Stimulated activated CD4-positive, alpha-beta T cell treated with anti-CD3 and anti-CD28 coated beads, Interleukin-1b, Interleukin-23, amount 100 ng/mL, for 1 hour (primary cell): Measurements from ENCODE around the gene OTUD7B.
"Not testable (repeated sequence)": the region's sequence is repeated elsewhere in the genome, so short reads cannot be mapped to it uniquely, and the experiment has no call there.

Source experiments
- DNase-seq, 2 donors: peaks; one replicate each; pipeline ENCODE4 v3.0.0-alpha.2; 2020; ENCODE audit warnings: low read depth in 2 of 2

Gene OTUD7B

DNA sequence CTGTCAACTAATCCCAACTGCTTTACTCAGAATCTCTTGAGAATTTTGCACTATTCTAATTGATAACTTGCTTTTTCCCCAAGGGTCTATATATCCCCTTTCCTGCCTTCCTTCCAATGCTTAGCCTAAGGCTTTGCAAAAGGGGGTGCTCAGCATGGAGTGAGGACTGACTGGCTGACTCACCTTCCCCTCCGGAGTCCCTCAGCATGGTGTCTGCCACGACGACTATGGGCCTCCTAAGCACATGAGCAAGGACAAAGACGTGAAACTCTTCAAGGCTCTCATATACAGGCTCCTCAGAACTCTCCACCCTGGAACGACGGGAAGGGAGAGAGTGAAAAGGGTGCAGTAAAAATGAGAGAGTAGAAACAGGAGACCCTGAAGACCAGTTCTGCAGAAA, 60.6 kb downstream of the OTUD7B start:
- DNase-seq = no peak

DNA sequence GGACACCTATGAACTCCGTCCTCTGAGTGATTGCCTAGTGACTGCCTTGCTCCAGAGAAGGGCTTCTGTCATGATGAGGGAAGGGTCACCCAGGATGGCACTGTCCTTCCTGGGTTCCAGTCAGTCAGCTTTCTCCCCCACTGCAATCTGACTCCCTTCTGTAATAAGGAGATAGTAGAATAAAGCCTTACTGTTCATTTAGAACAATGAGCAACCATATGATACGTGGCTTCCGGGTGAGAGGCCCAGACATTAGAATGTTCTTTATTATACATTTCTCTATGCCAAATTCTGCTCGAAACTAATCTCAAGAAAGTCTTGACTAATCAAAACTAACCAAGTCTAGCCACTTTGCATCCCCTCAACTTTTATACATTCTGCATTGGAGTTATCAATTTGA, 65.3 kb downstream of the OTUD7B start:
- DNase-seq = no peak

DNA sequence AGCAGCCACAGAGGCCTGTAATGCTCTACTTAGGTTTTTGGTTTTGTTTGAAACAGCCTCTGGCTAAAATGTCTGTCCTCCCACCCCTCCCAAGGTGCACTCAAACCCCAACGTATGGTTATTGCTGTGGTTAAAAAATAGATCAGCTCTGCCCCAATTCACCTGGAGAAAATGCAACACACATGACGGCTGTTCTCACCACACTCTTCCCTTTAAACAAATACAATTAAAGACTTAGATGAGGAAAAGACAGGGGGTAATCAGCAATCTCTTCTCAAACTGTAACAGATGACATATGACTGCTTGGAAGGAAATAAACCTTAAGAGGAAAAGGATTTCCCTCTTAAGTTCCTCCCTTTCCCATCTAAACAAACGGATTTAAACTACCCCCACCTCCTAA, 67.6 kb downstream of the OTUD7B start:
- DNase-seq = no peak

DNA sequence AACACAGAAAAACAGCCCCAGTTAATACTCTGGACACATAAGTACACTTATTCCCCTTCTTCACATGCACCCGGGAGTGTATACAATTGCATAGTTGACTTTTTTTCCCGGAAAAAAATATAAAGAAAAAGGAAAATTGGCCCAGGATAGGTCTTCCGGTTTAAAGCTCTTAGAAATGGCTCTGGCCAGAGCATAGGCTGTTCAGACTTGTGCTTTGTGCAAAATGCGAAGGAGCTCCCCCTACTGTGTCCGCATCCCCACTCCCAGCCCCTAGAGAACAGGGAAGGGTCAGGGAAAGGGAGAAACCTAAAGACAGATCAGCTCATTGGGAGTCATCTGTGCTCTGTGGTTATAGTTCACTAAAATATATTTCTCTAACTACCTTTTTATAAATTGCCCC, 68.3 kb downstream of the OTUD7B start:
- no peak for DNase-seq

DNA sequence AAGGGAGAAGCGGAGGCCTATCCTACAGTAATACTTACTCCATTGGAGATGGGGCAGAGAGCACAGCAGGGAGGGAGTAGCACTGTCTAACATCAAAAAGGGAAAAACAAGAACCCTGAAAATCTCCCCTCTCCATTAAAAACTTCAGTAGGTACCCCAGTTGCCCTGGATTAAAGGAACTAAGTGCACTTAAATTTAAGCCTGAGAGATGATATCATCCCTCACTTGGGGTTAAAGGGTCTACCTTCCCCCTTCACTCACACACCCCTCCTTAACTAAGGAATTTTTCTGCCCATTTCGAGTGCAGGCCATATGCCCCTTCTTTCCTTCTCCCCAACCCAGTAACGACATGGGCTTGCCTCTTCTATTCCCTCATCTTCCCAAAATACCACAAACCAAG, 70.1 kb downstream of the OTUD7B start:
- DNase-seq = no peak

DNA sequence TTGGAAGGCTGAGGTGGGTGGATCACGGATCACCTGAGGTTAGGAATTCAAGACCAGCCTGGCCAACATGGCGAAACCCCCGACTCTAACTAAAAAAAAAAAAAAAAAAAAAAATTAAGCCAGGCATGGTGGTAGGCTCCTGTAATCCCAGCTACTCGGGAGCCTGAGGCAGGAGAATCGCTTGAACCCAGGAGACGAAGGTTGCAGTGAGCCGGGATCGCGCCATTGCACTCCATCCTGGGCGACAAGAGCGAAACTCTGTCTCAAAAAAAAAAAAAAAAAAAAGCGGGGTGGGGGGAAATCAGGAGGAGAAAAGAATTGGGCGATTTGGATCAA, 71.9 kb downstream of the OTUD7B start:
- DNase-seq = not testable (repeated sequence)

DNA sequence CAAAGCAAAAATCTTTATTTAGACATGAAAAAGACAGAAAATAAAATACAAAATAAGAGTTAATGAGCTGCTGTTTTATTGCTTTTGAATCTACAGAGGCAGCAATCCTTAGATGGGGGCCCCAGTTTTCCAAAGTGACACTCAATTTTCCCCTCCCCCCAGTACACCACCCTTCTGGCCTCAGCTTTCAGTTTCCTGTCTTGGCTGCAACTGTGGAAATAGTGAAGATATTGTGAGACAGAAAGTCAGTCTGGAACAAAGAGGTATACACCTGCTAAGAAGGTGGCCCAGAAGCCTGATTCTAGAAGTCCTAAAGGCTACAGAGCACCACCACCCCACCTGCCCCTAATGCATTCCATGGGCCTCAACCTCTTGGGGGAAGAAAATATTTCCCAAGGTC, 72.8 kb downstream of the OTUD7B start:
- no peak for DNase-seq

DNA sequence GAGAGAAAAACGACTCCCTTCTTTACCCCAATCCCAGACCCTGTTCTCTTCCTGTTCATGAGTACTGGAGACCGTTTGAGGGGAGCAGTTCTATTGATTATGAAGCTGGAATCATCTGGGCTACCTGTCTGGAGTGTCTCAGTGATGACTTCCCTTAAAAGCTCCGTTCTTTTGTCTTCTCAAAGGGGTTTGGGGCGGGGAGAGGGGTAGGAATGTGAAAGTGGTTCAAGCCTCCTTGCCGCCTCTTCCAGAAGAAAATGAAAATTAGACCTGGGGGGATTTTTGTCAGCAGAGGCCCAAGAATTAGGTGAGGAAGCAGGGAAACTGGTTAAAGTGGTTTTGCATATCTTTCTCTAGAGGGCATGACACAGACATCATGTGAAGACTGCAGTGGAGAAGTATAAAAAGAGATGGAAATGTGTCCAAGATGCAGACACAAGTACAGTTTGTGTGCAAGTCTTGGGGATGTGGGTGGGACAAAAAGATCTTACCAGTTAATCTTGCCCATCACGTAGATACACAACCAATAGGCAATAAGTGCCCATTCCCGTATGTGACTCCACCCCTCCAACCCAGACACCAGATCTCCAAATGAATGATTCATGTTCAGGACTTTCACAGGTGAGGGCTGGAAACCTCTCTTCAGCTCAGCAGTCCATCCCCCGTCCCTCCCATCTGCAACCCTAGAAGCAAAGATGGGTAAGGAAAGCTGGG, 73.4 kb downstream of the OTUD7B start:
- no peak for DNase-seq

DNA sequence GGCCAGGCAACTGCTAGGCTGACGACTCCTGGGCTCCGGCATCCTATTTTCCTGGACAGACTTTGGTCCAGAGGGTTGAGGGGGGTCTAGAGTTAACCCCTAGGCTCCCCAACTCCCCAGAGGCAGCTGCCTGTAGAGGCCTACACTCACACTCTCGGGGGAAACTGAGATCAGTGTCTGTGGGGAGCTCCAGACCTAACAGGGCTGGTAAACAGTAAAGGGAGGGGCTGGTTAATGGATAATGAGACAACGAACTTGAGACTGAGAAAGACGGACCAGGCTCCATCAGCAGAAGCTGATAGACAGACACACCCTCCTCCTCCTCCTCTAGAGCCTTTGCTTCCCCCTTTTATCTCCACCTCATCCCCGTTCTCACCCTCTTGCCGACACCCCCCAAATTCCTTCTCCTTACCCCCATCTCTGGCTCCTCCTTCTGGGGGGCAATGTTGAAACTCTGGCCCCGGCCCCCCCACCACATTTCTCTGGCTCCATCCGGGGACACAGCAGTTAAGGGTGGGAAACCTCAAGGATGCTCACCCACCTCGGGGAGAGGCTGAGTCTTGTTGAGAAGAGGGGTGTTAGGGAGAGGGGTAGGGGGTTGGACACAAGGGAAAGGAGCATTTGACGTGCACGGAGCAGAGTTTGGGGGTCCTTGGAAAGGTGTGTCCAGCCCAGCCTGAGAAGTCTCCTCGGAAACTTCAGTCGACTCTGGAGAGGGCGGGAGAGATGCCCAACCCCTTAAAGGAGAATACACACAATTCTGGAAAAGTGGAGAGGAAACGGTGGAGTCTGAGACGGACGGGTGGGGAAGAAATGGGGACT, 74.1 kb downstream of the OTUD7B start, which contains the start of gene MTMR11:
Gene MTMR11, minus strand, starts transcription at position 710 of the 822 bp plus-strand sequence. Its CDS starts 232 bp downstream, at position 478.
- no peak for DNase-seq

DNA sequence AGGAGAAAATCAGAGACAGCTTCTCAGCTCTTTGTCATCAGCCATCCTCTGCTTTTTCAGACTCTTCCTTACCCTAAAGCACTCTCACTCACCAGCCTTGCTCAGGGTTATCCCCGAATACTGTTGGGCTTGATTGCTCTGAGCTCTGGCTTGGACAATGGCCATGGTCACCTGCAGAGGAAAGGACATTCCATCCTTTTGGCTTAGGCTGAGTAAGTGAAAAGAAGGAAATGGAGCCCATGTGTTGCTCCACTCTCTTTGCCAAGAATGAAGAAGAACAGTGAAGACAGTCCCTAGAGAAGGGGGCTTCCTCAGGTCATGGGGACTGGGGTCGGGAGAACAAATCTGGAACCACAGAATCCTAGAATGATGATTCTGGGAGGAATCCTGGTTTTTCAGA, 76.2 kb downstream of the OTUD7B start:
- DNase-seq = no peak

DNA sequence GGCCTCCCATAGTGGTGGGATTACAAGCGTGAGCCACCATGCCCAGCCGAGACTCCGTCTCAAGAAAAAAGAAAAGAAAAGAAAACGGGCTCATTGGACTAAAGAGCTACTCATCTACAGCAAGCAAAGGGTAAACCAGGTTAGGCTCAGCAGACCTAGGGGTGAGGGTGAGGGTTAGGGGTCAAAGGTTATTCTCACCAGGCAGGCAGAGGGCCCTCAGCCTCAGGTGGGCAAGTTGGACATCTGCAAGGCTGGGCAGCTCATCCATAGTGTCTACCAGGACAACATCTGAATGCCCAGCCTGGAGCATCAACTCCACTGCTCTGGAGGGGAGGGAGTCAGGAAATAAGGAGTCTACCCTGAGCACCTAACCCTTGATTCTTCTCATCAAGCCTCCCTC, 77.3 kb downstream of the OTUD7B start:
- DNase-seq = no peak

DNA sequence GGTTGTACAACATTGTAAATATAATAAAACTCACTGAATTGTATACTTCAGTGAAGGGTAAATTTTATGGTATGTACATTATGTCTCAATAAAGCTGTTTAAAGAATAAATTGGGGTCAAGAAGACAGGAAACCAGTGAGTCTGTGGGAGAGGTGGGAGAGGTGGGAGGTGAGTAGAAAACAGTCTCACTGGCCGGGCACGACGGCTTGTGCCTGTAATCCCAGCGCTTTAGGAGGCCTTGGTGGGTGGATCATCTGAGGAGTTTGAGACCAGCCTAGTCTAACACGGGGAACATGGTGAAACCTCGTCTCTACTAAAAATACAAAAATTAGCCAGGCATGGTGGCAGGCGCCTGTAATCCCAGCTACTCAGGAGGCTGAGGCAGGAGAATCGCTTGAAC, 78.1 kb downstream of the OTUD7B start:
- DNase-seq = no peak

DNA sequence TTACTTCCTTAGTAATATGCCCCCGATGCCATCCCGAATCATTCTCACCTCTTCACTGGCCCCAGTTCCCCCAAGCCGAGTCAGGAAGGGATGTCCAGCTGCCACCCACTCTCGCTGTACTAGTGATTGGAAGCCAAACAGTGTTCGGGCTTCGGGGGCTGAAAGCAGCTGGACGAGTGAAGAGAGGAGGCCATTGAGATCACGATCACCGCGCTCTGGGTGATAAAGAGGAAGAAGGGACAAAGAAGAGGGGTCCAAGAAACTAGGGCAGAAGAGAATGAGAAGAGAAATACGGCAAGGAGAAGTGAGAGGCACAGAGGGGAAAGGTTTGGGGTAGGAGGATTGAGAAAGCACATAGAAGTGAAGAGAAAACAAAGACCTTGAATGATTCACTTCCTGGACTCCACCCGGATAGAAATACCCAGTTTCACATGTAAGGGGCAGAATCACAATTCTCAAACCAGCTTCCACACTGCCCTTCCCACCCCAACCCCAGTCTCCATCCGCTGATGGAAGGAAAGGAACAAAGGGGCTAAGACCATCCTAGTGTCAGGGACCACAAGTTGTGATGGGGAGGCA, 79.2 kb downstream of the OTUD7B start:
- no peak for DNase-seq

DNA sequence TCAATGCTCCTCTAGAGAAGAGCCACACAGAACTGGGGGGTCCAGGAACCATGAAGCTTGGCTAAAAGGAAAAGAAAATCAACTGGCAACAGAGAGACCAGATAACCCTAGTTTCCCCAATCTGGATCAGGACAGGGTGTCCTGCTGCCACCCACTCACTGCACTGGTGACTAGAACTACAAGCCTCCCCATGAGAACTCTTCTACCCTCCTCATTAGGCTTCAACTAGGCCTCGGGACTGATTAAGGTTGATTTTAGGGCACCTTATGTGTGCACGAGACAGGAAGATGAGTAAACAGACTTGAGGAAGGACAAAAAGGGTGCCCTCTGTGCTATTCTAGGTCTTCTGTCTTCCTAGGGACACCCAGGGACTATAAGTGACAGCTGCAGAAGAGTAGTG, 80.7 kb downstream of the OTUD7B start:
- DNase-seq = no peak

DNA sequence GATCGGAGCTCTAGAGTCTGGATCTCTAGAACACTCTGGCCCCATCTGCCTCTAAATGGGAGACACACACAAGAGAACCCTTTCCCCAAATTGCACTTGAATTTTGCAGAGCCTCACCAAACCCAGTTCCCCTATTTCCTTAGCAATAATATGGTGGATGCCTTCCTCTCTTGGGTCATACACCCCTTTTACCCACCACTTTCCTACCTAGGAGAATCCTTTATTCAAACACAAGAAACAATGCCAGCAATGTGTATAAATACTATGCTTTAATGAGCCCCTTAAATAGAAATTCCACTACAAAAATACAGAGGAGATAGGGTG, 82.2 kb downstream of the OTUD7B start:
- no peak for DNase-seq

DNA sequence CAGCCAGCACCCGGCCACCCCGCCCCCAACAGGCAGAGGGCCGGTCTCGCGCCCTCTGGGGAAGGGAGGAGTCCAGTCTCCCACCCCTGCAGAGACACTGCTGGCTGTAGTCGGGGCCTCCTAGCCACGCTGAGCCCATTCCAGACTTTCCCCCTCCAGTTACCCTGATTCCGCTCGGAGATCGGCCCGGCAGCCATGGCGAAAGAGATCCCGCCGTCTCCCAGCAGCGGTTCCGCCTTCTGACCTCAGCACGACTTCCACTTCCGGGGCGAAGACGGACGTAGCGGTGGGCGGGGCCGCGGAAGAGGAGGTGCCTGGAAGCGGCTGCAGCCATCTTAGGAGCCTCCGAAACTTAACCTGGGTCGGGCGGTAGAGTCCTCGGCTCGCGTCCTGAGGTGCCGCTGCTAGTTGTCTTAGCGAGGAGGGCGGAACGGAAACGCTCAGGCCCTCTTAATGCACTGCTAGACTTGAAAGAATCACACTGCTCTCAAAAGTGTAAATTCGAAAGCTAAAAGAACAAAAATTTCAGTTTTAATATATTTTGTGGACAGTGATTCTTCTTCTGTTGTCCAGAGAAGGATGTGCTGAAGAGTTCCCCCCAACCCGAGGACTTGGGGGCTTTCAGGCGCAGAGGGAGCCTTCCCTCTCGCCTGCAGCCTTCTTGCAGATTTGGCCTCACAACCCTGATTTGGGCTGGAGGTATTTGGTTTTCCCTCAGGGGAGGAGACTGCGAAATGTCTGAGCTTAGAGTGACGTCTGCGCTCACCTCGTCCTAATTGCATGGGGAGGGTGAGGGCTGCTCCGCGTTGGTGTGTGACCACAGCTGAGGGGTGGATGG, 82.7 kb downstream of the OTUD7B start, which contains the start of gene SF3B4:
Gene SF3B4, minus strand, starts transcription at position 241 of the 838 bp plus-strand sequence. Its CDS starts 44 bp downstream, at position 197.
- peak; percentile 86 to 91 for DNase-seq

DNA sequence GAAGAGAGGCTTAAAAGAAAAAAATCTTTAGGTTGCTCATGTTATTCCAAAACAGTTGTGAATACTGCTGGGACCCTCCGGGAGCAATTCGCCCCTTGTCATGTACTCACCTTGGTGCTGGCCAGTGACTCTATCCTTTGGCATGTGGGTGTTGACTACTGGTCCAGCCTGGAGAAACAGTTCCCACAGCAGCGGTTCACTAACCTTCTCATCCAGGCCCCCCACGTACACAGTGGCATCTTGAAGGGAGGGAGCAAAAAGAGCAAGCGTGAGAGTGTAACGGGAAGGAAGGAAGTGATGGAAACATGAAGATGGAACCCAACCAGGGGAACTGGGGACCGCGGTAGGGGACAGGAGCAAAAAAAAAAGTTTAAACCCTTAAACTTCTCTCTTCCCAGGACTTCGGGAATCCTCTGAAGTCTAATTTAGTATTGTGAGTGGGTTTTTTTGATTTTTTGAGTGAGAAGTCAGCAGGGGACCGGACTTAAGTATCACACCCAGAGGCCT, 83.4 kb downstream of the OTUD7B start:
- no peak for DNase-seq

DNA sequence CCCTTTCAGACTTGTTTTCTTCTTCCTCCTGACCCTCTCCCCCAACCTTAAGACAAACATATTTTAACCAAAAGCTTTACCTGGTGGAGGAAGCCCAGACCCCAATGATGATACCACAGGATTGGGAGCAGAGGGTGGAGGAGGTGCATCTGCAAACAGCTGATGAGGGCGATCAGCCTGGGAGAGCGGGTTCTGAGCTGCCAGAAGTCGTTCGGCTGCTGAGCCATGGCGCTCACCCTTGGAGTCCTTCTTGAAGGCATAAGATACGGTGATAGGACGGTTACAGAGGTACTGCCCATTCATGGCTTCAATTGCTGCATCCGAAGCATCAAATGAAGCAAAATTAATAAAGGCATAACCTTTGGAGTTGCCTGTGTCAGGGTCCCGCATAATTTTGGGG, 84.2 kb downstream of the OTUD7B start:
- no peak for DNase-seq

DNA sequence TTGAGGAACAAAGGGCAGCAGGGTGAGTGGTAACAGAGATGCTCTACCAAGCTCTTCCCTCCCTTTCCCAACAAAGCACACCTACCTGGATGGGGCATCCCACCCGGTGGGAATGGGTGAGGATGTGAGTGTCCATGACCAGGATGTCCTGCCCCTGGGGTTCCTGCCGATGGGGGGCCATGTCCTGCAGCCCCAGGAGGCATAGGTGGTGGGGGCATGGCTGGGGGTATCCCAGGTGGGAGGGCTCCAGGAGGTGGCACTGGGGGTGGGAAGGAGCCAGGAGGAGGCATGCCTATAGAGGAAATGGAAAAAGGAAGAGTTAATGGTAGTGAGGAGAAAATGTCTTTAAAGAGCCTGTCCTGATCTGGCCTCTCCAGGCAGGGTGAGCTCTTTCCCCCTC, 84.8 kb downstream of the OTUD7B start:
- no peak for DNase-seq

DNA sequence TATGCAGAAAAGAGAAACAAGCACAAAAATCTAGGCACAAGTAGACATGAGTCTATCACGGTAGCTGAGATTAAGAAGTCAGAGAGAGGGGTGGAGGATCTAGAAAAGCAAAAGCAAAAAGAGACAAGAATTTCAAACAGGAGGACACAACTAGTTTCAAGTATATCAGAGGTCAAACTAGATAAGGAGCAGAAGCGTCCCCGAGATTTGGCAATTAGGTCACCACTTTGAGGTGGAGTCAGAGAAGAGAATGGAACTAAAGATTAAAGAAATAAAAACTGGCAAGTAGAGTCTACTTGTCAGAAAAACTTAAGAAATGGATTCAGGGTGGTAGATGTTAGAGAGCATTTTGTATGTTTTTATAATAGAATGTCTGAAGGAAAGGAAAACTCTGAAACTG, 85.2 kb downstream of the OTUD7B start:
- DNase-seq = no peak

DNA sequence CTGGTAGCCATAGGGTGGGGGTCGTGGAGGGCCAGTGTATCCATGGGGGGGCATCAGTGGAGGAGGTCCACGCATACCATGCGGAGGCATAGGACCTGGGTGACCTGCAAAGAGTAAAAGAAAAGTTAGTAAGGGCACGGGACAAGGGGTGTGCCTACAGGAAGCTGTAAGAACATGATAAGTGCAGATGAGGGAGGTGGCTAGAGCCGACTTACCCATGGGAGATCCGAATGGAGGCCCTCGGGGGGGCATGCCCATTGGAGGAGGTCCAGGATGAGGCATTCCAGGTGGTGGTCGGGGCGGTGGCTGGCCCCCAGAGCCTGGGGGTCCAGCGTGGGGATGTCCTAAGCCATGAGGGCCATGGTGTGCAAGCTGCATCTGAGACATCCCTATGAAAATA, 86.9 kb downstream of the OTUD7B start:
- DNase-seq = no peak

DNA sequence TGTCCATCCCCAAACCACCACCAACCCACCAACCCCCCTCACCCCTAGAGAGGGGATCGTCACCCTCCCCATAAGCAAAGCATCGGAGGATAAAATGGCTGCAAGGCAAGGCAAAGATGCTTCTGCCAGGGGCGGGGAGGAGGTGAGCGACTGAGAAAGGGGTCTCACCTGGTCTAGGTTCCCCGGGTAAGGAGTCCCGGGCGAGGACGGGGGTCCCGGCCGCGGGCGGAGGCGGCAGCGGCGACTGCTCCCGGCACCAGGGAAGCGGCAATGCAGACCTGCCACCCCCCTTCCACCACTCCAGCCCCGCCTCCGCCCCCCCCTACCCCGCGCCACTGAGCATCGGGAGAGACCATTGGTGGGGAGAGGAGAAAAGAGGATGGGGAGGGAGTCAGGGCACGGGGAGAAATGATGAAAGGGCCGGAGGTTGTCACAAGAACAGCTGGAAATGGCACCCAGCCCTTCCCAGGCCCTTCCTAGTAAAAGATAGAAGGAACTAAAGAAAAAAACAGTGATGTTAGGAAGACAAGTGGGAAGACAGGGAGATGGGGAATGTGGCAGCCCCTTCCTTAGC, 92.9 kb downstream of the OTUD7B start, which contains the start of gene SV2A:
Gene SV2A, minus strand, starts transcription at position 274 of the 574 bp plus-strand sequence. CDS start 4,004 bp downstream, outside the sequence.
- no peak for DNase-seq
